ENCODE data around the gene NUDT4.

GRCh38 chr12:93351726-93352125, 26.0 kb upstream of the NUDT4 start:
- TF ChIP-seq POLR2A (IDR thresholded peaks at IDR 0.05) = no peak
- TF ChIP-seq, protein P1, sequence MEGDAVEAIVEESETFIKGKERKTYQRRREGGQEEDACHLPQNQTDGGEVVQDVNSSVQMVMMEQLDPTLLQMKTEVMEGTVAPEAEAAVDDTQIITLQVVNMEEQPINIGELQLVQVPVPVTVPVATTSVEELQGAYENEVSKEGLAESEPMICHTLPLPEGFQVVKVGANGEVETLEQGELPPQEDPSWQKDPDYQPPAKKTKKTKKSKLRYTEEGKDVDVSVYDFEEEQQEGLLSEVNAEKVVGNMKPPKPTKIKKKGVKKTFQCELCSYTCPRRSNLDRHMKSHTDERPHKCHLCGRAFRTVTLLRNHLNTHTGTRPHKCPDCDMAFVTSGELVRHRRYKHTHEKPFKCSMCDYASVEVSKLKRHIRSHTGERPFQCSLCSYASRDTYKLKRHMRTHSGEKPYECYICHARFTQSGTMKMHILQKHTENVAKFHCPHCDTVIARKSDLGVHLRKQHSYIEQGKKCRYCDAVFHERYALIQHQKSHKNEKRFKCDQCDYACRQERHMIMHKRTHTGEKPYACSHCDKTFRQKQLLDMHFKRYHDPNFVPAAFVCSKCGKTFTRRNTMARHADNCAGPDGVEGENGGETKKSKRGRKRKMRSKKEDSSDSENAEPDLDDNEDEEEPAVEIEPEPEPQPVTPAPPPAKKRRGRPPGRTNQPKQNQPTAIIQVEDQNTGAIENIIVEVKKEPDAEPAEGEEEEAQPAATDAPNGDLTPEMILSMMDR (IDR thresholded peaks at IDR 0.05) = no peak

Data from Peyer's patch (tissue), 4 donors.